Spleen (tissue), 7 donors: ENCODE results near the gene GFPT2.

Experiments used
- POLR2A ChIP-seq, 3 donors: fragments of 450-650 bp; IDR thresholded peaks; one replicate each; pipeline ENCODE4 v1.5.1; 2017; ENCODE audit warnings: antibody characterized with exemption in 3 of 3, mild to moderate bottlenecking in 1 of 3
- POLR2AphosphoS5 ChIP-seq, 3 donors: sonication (generic); formaldehyde crosslinking; IDR thresholded peaks; one replicate each; pipeline ENCODE4 v1.5.1; 2017; ENCODE audit warnings: antibody characterized with exemption in 3 of 3
- TF ChIP-seq, protein P1 (sequence below), 11 experiments: fragments of 200-600 bp in 7 of 11; fragments of 450-650 bp in 4 of 11; sonication (generic) in 4 of 11; IDR thresholded peaks in 8 of 11; conservative IDR thresholded peaks in 3 of 11; 1 replicate in 7 of 11; 2 replicates in 4 of 11; pipeline versions ENCODE4 v1.4.0 to v1.8.0; 2016 to 2021; ENCODE audit warnings: antibody characterized with exemption in 11 of 11, inconsistent platforms in 4 of 11, mild to moderate bottlenecking in 1 of 11
- donor health status: DM: no; HTN: no; CAD: no; lungs with moderate emphysema.
- donor health status: DM: no; HTN: no; CAD: no.
- donor health status: DM: no; HTN: no; CAD: no.

DNA sequence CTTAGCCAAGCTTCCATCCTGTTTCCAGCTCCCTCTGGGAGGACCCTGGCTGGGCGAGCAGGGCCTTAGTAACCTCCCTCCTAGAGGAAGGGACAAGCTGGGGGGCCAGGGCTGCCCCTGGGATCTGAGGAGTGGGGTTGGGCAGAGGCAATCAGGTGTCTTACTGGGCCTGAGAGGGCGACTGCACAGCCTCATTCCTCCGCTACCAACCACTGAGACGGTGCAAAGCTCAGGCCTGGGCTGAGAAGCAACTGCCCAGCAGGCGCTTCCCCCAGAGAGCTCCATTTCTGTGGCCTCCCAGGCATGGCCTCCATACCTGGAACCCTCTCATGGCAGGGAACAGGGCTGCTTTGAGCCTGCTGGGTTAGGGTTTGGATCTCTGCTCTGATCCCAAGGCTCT is 18.8 kb upstream of the GFPT2 start:
- TF ChIP-seq POLR2AphosphoS5 (IDR thresholded peaks at IDR 0.05) (no peak), POLR2A (IDR thresholded peaks at IDR 0.05) (no peak)
- TF ChIP-seq, protein P1, sequence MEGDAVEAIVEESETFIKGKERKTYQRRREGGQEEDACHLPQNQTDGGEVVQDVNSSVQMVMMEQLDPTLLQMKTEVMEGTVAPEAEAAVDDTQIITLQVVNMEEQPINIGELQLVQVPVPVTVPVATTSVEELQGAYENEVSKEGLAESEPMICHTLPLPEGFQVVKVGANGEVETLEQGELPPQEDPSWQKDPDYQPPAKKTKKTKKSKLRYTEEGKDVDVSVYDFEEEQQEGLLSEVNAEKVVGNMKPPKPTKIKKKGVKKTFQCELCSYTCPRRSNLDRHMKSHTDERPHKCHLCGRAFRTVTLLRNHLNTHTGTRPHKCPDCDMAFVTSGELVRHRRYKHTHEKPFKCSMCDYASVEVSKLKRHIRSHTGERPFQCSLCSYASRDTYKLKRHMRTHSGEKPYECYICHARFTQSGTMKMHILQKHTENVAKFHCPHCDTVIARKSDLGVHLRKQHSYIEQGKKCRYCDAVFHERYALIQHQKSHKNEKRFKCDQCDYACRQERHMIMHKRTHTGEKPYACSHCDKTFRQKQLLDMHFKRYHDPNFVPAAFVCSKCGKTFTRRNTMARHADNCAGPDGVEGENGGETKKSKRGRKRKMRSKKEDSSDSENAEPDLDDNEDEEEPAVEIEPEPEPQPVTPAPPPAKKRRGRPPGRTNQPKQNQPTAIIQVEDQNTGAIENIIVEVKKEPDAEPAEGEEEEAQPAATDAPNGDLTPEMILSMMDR (IDR thresholded peaks at IDR 0.05 in 8 of 11, conservative IDR thresholded peaks at IDR 0.05 in 3 of 11): no peak
